ENCODE data around the gene CCDC54. TPM values are rescaled to one million over a fixed set of nuclear protein-coding genes. Genes with fewer than 3 reads are reported as not detected.

CCDC54 gene
- total and polyA plus RNA-seq, 2 experiments from 2014 or later: 0.89 TPM; not detected in 1

- Histone ChIP-seq H3K4me3 (no peak overlapping the region), H3K4me1 (ENCODE audit: insufficient read depth) (no peaks in the 10 kb centered on the region), H4K20me1 (ENCODE audit: insufficient read depth, poor library complexity, severe bottlenecking) (no peaks in the 10 kb centered on the region), H2AFZ (no peak overlapping the region), H3K9me2 (replicated peaks; ENCODE audit: insufficient read depth) (no peaks in the 10 kb centered on the region), H3K9me3 (ENCODE audit: low read depth) (no peaks in the 10 kb centered on the region), H3K27ac (no peak overlapping the region), H3K79me2 (no peaks in the 10 kb centered on the region), H3K4me2 (no peak overlapping the region), H3K36me3 (replicated peaks; ENCODE audit: insufficient read depth, low read depth) (no peaks in the 10 kb centered on the region), H3K27me3 (no peaks in the 10 kb centered on the region)
- no peak for DNase-seq (ENCODE audit: low spot score)
- TF ChIP-seq EZH2phosphoT487 (IDR thresholded peaks at IDR 0.05; ENCODE audit: low read depth, severe bottlenecking, unreplicated experiment) (no peak), EZH2 (IDR thresholded peaks at IDR 0.05; ENCODE audit: borderline replicate concordance) (no peak)
- TF ChIP-seq, protein P1, sequence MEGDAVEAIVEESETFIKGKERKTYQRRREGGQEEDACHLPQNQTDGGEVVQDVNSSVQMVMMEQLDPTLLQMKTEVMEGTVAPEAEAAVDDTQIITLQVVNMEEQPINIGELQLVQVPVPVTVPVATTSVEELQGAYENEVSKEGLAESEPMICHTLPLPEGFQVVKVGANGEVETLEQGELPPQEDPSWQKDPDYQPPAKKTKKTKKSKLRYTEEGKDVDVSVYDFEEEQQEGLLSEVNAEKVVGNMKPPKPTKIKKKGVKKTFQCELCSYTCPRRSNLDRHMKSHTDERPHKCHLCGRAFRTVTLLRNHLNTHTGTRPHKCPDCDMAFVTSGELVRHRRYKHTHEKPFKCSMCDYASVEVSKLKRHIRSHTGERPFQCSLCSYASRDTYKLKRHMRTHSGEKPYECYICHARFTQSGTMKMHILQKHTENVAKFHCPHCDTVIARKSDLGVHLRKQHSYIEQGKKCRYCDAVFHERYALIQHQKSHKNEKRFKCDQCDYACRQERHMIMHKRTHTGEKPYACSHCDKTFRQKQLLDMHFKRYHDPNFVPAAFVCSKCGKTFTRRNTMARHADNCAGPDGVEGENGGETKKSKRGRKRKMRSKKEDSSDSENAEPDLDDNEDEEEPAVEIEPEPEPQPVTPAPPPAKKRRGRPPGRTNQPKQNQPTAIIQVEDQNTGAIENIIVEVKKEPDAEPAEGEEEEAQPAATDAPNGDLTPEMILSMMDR (IDR thresholded peaks at IDR 0.05; ENCODE audit: poor library complexity): no peak
- 97% methylated on average over 1 of the region's 1 CpG for WGBS (ENCODE audit: low lambda C conversion rate, missing lambda C conversion rate)
Observed at GRCh38 chr3:107421881-107422280, 44.6 kb downstream of the CCDC54 start.

GRCh38 chr3:107425033-107425432, 47.8 kb downstream of the CCDC54 start:
- Histone ChIP-seq H3K4me3 (no peak overlapping the region), H4K20me1 (ENCODE audit: insufficient read depth, poor library complexity, severe bottlenecking) (no peaks in the 10 kb centered on the region), H3K4me1 (ENCODE audit: insufficient read depth) (peaks cover under 1% of the 10 kb centered on the region), H3K9me2 (replicated peaks; ENCODE audit: insufficient read depth) (no peaks in the 10 kb centered on the region), H3K36me3 (replicated peaks; ENCODE audit: insufficient read depth, low read depth) (no peaks in the 10 kb centered on the region), H2AFZ (no peak overlapping the region), H3K9me3 (ENCODE audit: low read depth) (no peaks in the 10 kb centered on the region), H3K27me3 (no peaks in the 10 kb centered on the region), H3K4me2 (no peak overlapping the region), H3K79me2 (no peaks in the 10 kb centered on the region), H3K27ac (no peak overlapping the region)
- DNase-seq (ENCODE audit: low spot score): no peak
- TF ChIP-seq, protein P1 (IDR thresholded peaks at IDR 0.05; ENCODE audit: poor library complexity): no peak
- TF ChIP-seq EZH2phosphoT487 (IDR thresholded peaks at IDR 0.05; ENCODE audit: low read depth, severe bottlenecking, unreplicated experiment) (no peak), EZH2 (IDR thresholded peaks at IDR 0.05; ENCODE audit: borderline replicate concordance) (no peak)

DNA sequence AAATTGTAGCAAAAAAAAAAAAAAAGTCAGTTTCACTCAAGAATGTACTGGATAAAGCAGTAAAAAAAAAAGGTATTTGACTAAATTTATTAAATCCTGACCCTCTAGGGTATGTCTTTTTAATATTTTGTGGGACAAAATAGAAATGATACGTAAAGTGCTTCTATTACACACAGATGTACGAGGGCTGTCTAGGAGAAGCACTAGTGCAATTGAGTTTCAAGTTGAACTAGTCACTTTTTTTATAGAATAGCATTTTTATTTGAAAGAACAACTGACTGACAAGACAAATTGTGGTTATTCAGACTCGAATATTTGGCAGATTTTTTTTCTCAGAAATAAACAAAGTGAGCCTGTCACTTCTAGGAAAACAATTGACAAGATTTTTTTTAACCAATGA, 49.0 kb downstream of the CCDC54 start:
- H4K20me1 ChIP-seq (ENCODE audit: insufficient read depth, poor library complexity, severe bottlenecking): no peaks in the 10 kb centered on the region
- H3K79me2 ChIP-seq: no peaks in the 10 kb centered on the region
- H3K4me1 ChIP-seq (ENCODE audit: insufficient read depth): peaks cover 5% of the 10 kb centered on the region
- no peaks in the 10 kb centered on the region for H3K9me3 ChIP-seq (ENCODE audit: low read depth)
- H3K27ac ChIP-seq: no peak overlapping the region
- TF ChIP-seq, protein P1 (IDR thresholded peaks at IDR 0.05; ENCODE audit: poor library complexity): no peak
- TF ChIP-seq EZH2 (IDR thresholded peaks at IDR 0.05; ENCODE audit: borderline replicate concordance): no peak
- TF ChIP-seq EZH2phosphoT487 (IDR thresholded peaks at IDR 0.05; ENCODE audit: low read depth, severe bottlenecking, unreplicated experiment): no peak
- no peaks in the 10 kb centered on the region for H3K9me2 ChIP-seq (replicated peaks; ENCODE audit: insufficient read depth)
- H3K4me2 ChIP-seq: no peak overlapping the region
- no peak for DNase-seq (ENCODE audit: low spot score)
- H3K36me3 ChIP-seq (replicated peaks; ENCODE audit: insufficient read depth, low read depth): no peaks in the 10 kb centered on the region
- no peak overlapping the region for H2AFZ ChIP-seq
- 73% methylated on average over 3 of the region's 3 CpGs for WGBS (ENCODE audit: low lambda C conversion rate, missing lambda C conversion rate)
- H3K4me3 ChIP-seq: no peak overlapping the region
- no peaks in the 10 kb centered on the region for H3K27me3 ChIP-seq

Other genes starting within 250 kb of the CCDC54 start
- 63.7 and 69.0 TPM in 2 replicates for gene BBX, start 145.5 kb downstream of the CCDC54 start, total RNA-seq
- 75.2 and 92.6 TPM in 2 replicates for gene BBX, start 145.5 kb downstream of the CCDC54 start, polyA plus RNA-seq

Data from hepatocyte (in vitro differentiated cells).